ENCODE measurements around the gene RPA4. TPM values are rescaled to one million over a fixed set of nuclear protein-coding genes. Genes with fewer than 3 reads are reported as not detected.

RPA4 gene
- total and polyA plus RNA-seq, 2 donors (not counting 1 experiment from before 2014, with no cell fraction given) = 0.05 to 1.2 TPM

DNA sequence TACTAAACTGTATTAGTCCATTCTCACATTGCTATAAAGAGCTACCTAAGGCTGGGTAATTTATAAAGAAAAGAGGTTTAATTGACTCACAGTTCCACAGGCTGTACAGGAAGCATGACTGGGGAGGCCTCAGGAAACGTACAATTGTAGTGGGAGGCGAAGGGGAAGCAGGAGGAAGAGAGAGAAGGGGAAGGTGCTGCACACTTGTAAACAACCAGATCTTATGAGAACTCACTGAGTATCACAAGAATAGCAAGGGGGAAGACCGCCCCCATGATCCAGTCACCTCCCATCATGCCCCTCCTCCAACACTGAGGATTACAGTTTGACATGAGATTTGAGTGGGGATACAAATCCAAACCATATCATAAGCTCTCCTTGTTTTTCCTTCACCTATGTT lies 40.9 kb downstream of the RPA4 start:
- Histone ChIP-seq H3K4me2 (ENCODE audit: extremely low read depth, insufficient read depth, low read length) (no peak overlapping the region), H3K4me1 (ENCODE audit: control insufficient read depth, extremely low read depth, insufficient read depth, low read length) (no peaks in the 10 kb centered on the region), H3K27ac (ENCODE audit: insufficient read depth, low read length) (no peak overlapping the region), H3K79me2 (ENCODE audit: control insufficient read depth, insufficient read depth, low read length) (no peaks in the 10 kb centered on the region), H3K4me3 (replicated peaks in 1 of 4; ENCODE audit: control extremely low read depth in 1 of 4, insufficient read depth in 1 of 4, low read depth in 3 of 4, low read length in 4 of 4) (no peak overlapping the region), H4K20me1 (ENCODE audit: control insufficient read depth, extremely low read depth, insufficient read depth, low read length) (no peaks in the 10 kb centered on the region), H3K36me3 (ENCODE audit: control insufficient read depth, insufficient read depth, low read length) (no peaks in the 10 kb centered on the region), H3K27me3 (ENCODE audit: control insufficient read depth, insufficient read depth, low read length) (no peaks in the 10 kb centered on the region), H3K9ac (ENCODE audit: insufficient read depth, low read length) (no peak overlapping the region), H3K9me3 (ENCODE audit: control insufficient read depth, insufficient read depth, low read depth, low read length) (no peaks in the 10 kb centered on the region), H2AFZ (ENCODE audit: low read length) (no peak overlapping the region)
- TF ChIP-seq, protein P1, sequence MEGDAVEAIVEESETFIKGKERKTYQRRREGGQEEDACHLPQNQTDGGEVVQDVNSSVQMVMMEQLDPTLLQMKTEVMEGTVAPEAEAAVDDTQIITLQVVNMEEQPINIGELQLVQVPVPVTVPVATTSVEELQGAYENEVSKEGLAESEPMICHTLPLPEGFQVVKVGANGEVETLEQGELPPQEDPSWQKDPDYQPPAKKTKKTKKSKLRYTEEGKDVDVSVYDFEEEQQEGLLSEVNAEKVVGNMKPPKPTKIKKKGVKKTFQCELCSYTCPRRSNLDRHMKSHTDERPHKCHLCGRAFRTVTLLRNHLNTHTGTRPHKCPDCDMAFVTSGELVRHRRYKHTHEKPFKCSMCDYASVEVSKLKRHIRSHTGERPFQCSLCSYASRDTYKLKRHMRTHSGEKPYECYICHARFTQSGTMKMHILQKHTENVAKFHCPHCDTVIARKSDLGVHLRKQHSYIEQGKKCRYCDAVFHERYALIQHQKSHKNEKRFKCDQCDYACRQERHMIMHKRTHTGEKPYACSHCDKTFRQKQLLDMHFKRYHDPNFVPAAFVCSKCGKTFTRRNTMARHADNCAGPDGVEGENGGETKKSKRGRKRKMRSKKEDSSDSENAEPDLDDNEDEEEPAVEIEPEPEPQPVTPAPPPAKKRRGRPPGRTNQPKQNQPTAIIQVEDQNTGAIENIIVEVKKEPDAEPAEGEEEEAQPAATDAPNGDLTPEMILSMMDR (conservative IDR thresholded peaks at IDR 0.05 in 1 of 2, IDR thresholded peaks at IDR 0.05 in 1 of 2; ENCODE audit: low read depth in 1 of 2, low read length in 2 of 2) = no peak
- DNase-seq (ENCODE audit: low read depth in 2 of 2) = no peak

DNA sequence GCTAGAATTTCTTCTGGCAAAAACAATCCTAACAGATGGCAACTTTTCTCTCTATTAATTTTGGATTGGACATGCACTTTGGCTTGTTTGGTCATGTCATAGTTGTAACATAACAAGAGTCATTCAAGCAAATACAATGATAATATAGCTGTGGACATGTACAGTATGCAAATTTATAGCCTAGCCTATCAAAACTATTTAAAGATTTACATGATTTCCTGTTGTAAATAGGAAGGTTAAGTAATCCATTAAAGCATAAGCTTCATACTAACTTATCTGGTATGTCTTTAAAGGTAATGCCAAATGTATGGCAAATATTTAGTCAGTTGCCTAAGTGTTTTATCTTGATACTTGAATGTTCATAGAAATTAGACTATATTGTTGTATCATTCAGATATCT lies 45.3 kb downstream of the RPA4 start:
- H3K79me2 ChIP-seq (ENCODE audit: control insufficient read depth, insufficient read depth, low read length) = no peaks in the 10 kb centered on the region
- H3K4me1 ChIP-seq (ENCODE audit: control insufficient read depth, extremely low read depth, insufficient read depth, low read length) = no peaks in the 10 kb centered on the region
- H3K27me3 ChIP-seq (ENCODE audit: control insufficient read depth, insufficient read depth, low read length) = no peaks in the 10 kb centered on the region
- DNase-seq (ENCODE audit: low read depth in 2 of 2) = no peak
- no peaks in the 10 kb centered on the region for H3K9me3 ChIP-seq (ENCODE audit: control insufficient read depth, insufficient read depth, low read depth, low read length)
- no peak overlapping the region for H3K9ac ChIP-seq (ENCODE audit: insufficient read depth, low read length)
- no peak overlapping the region for H3K4me2 ChIP-seq (ENCODE audit: extremely low read depth, insufficient read depth, low read length)
- TF ChIP-seq, protein P1 (conservative IDR thresholded peaks at IDR 0.05 in 1 of 2, IDR thresholded peaks at IDR 0.05 in 1 of 2; ENCODE audit: low read depth in 1 of 2, low read length in 2 of 2) = no peak
- no peak for TF ChIP-seq EZH2 (IDR thresholded peaks at IDR 0.05; ENCODE audit: low read length, missing control alignments)
- no peaks in the 10 kb centered on the region for H4K20me1 ChIP-seq (ENCODE audit: control insufficient read depth, extremely low read depth, insufficient read depth, low read length)
- no peak overlapping the region for H3K27ac ChIP-seq (ENCODE audit: insufficient read depth, low read length)
- no peak overlapping the region for H2AFZ ChIP-seq (ENCODE audit: low read length)
- no peaks in the 10 kb centered on the region for H3K36me3 ChIP-seq (ENCODE audit: control insufficient read depth, insufficient read depth, low read length)
- no peak overlapping the region for H3K4me3 ChIP-seq (replicated peaks in 1 of 4; ENCODE audit: control extremely low read depth in 1 of 4, insufficient read depth in 1 of 4, low read depth in 3 of 4, low read length in 4 of 4)

Other genes starting within 250 kb of the RPA4 start
- 18.0 and 18.5 TPM in 2 replicates for gene DIAPH2, start 199.1 kb upstream of the RPA4 start, total RNA-seq
- 11.8 and 16.8 TPM in 2 replicates for gene DIAPH2, start 199.1 kb upstream of the RPA4 start, polyA plus RNA-seq